GM21723 (cell line): Measurements from ENCODE around the gene TRAPPC2B.

Source experiments
- ATAC-seq: cut with Tn5 transposase; IDR thresholded peaks from one replicate; pipeline ENCODE4 v1.9.1; 2021; ENCODE audit warnings: mild to moderate bottlenecking, moderate library complexity; ENCODE audit not compliant: unreplicated experiment

Gene TRAPPC2B

GRCh38 chr19:57362997-57363687 lies at the start of gene TRAPPC2B, which contains the start of gene ZNF547:
Gene TRAPPC2B (plus strand): TSS chr19:57363551. CDS start chr19:57364834, 1,283 bp downstream.
Gene ZNF547 (plus strand): TSS chr19:57363551. CDS start chr19:57368556, 5,005 bp downstream.
- peak; percentile 95 for ATAC-seq

DNA sequence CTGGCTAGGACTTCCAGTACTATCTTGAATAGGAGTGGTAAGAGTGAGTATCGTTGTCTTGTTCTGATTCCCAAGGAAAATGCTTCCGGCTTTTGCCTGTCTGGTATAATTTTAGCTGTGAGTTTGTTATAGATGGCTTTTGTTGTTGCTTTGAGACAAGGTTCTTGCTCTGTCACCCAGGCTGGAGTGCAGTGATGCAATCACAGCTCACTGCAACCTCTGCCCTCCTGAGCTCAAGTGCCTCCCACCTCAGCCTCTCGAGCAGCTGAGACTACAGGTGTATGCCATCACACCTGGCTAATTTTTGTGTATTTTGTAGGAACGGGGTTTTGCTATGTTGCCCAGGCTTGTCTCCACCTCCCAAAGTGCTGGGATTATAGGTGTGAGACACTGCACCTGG lies 49.2 kb upstream of the TRAPPC2B start:
- ATAC-seq = no peak

DNA sequence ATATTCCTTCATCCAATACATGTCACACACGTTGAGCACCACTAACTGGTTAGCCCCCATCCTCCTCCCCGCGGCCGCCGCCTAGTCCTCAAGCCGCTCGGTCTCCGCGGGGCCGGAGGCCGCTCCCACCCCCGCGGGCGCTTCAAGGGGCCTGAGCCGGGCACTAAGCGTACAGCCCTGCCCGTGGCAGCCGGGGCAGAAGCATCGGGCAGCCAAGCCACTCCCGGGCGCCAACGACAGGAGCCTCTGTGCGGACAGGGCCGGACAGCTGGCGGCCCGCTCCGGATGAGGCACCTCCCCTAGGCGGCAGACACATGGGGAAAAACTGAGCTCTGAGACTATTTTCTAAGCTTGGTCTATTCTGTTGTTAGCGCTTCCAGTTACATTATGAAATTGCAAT lies 45.8 kb upstream of the TRAPPC2B start:
- no peak for ATAC-seq

DNA sequence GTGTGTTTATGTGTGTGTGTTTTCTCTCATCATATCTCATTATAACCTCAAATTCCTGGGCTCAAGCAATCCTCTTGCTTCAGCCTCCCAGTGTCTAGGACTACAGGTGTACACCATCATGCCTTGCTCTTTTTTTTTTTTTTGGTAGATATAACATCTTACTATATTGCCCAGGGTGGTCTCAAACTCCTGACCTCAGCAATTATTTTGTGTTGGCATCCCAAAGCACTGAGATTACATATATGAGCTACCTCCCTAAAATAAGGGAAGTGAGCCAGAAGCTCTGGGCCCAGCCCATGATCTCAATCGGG lies 43.5 kb upstream of the TRAPPC2B start:
- ATAC-seq = no peak

- peak; percentile 97 for ATAC-seq
Measured at GRCh38 chr19:57320180-57321084, 42.9 kb upstream of the TRAPPC2B start, which contains the start of gene ZNF543. Gene ZNF543 (plus strand): TSS chr19:57320472. CDS start chr19:57320854, 382 bp downstream.

DNA sequence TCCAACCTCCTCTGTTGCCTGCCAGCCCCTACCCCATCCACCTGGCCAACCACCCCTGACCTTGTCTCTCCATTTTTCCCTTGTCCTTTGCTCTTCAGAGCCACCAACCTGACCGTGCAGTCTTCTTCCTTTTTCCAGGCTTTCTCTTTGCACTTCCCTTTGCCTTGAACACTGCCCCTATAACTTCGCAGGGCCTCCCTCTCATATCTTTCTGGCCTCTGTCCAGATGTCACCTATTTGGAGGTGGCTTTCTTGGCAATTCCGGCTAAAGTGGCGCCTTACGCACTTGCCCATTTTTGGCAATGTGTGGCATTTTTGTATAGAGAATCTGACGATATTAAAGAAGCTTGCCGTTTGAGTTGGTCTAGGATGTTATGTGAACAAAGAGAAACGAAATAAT lies 42.2 kb upstream of the TRAPPC2B start:
- no peak for ATAC-seq

GRCh38 chr19:57321751-57322150 lies 41.6 kb upstream of the TRAPPC2B start:
- no peak for ATAC-seq

- no peak for ATAC-seq
Measured at GRCh38 chr19:57324992-57325391, 38.4 kb upstream of the TRAPPC2B start.

GRCh38 chr19:57327993-57328392 lies 35.4 kb upstream of the TRAPPC2B start:
- ATAC-seq = no peak

GRCh38 chr19:57334191-57334590 lies 29.2 kb upstream of the TRAPPC2B start:
- no peak for ATAC-seq

DNA sequence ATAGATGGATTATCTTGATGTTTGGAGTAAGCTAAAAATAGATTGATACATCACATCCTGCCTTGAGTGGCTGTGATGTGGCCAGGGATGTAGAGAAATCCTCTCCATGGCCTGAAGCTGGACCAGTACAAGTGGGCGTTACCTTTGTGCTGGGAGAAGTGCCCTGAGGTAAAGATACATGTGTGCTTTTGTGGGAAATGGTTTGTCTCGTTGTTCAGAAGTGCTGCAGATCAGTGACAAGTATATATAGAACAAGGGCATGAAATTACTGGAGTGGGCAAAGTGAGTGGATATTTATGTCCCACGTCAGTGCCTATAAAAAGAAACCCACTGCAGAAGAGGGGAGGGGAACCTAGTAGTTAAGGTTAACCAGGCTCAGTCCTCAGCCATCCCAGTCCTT lies 24.5 kb upstream of the TRAPPC2B start:
- ATAC-seq = no peak

GRCh38 chr19:57342582-57342981 lies 20.8 kb upstream of the TRAPPC2B start:
- no peak for ATAC-seq

DNA sequence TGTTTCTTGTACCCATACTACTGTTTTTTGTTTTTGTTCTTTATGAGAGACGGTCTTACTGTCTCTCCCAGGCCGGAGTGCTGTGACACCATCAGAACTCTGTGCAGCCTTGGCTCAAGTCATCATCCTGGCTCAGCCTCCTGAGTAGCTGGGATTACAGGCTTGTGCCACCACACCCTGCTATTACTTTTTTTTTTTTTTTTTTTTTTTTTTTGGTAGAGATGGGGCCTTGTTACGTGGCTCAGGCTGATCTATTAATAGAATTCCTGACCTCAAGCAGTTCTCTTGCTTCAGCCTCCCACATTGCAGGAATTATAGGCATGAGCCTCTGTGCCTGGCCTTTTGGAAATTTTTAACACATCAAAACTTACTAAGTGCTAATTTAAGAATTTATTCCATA lies 15.2 kb upstream of the TRAPPC2B start:
- ATAC-seq = no peak

GRCh38 chr19:57350877-57351805 lies 12.2 kb upstream of the TRAPPC2B start, which contains the start of gene ZNF304:
Gene ZNF304 (plus strand): TSS chr19:57351271. CDS start chr19:57351665, 394 bp downstream.
- ATAC-seq = peak; percentile 95

GRCh38 chr19:57351867-57352266 lies 11.5 kb upstream of the TRAPPC2B start:
- peak; percentile 11 for ATAC-seq

DNA sequence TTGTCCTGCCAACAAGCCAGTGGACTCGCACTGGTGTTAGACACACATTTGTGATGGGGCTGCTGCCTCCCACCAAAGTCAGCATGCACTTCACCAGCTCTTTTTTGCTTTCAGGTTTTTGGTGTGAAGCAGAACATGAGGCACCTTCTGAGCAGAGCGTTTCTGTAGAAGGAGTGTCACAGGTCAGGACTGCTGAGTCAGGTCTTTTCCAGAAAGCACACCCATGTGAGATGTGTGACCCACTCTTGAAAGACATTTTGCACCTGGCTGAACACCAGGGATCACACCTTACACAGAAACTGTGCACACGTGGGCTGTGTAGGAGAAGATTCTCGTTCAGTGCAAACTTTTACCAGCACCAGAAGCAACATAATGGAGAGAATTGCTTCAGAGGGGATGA lies 7.4 kb upstream of the TRAPPC2B start:
- ATAC-seq = no peak

- no peak for ATAC-seq
Measured at GRCh38 chr19:57357406-57357805, 5.9 kb upstream of the TRAPPC2B start.

DNA sequence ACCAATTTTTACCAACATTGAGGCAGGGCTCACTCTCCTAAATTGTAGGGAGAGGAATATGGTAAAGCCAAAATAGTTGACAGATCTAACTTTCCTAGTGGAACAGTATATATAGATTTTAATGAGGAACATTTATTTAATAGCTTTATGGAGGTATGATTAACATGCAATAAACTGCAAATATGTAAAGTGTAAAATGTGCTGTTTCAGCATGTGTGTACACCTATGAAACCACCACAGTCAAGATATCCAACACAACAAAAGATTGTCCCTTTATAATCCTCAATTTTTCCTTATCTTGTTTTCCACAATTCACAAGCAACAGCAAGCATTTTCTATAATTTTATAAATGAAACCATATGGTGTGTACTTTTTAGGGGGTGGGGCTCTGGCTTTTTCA lies 4.1 kb upstream of the TRAPPC2B start:
- ATAC-seq = no peak

- no peak for ATAC-seq
Measured at GRCh38 chr19:57362419-57362818, 932 bp upstream of the TRAPPC2B start.

GRCh38 chr19:57363688-57364181 lies 384 bp downstream of the TRAPPC2B start:
- ATAC-seq = peak; percentile 12

GRCh38 chr19:57366776-57367175 lies 3.4 kb downstream of the TRAPPC2B start:
- ATAC-seq = no peak
